H9 (cell line): ENCODE results near the gene KRTDAP. TPM values are rescaled to one million over a fixed set of nuclear protein-coding genes. Genes with fewer than 3 reads are reported as not detected.

ENCODE experiments used
- DNase-seq: peaks from one replicate; pipeline ENCODE4 v3.0.0-alpha.2; 2017
- H2AFZ ChIP-seq: one replicate; pipeline ENCODE4 v1.6.1; 2013; ENCODE audit warnings: mild to moderate bottlenecking, low read length, control low read depth, moderate library complexity
- H2AK5ac ChIP-seq: 2 replicates; pipeline ENCODE4 v1.6.1; 2013; ENCODE audit warnings: low read length, control low read depth, mixed read lengths; ENCODE audit not compliant: insufficient read length
- H2BK120ac ChIP-seq: one replicate; pipeline ENCODE4 v1.6.1; 2013; ENCODE audit warnings: low read depth, mild to moderate bottlenecking, low read length, control low read depth, inconsistent platforms; ENCODE audit not compliant: poor library complexity, severe bottlenecking
- H2BK12ac ChIP-seq: 2 replicates; pipeline ENCODE4 v1.6.1; 2013; ENCODE audit warnings: low read length, control low read depth, mixed read lengths, low read depth; ENCODE audit not compliant: insufficient read length
- H2BK15ac ChIP-seq: 2 replicates; pipeline ENCODE4 v1.6.1; 2013; ENCODE audit warnings: low read depth, low read length, control low read depth
- H2BK20ac ChIP-seq: one replicate; pipeline ENCODE4 v1.6.1; 2013; ENCODE audit warnings: low read depth, mild to moderate bottlenecking, low read length, control low read depth, inconsistent platforms; ENCODE audit not compliant: poor library complexity, severe bottlenecking
- H2BK5ac ChIP-seq: 2 replicates; pipeline ENCODE4 v1.6.1; 2013; ENCODE audit warnings: low read length, control low read depth, mixed read lengths; ENCODE audit not compliant: insufficient read length
- H3K14ac ChIP-seq: 2 replicates; pipeline ENCODE4 v1.6.1; 2013; ENCODE audit warnings: low read length, control low read depth; ENCODE audit not compliant: insufficient read depth
- H3K18ac ChIP-seq: 2 replicates; pipeline ENCODE4 v1.6.1; 2013; ENCODE audit warnings: low read depth, mild to moderate bottlenecking, mixed read lengths, low read length, control low read depth; ENCODE audit not compliant: insufficient read length
- H3K23ac ChIP-seq: 2 replicates; pipeline ENCODE4 v1.6.1; 2013; ENCODE audit warnings: low read length, control low read depth, mixed read lengths, low read depth; ENCODE audit not compliant: insufficient read length
- H3K23me2 ChIP-seq: 2 replicates; pipeline ENCODE4 v1.6.1; 2013; ENCODE audit warnings: low read depth, mild to moderate bottlenecking, mixed read lengths, low read length, control low read depth; ENCODE audit not compliant: insufficient read length, poor library complexity, severe bottlenecking
- H3K27ac ChIP-seq: 2 replicates; pipeline ENCODE4 v1.5.1; 2013; ENCODE audit warnings: low read length, control low read depth, mixed read lengths, low read depth; ENCODE audit not compliant: insufficient read length
- H3K27me3 ChIP-seq: 2 replicates; pipeline ENCODE4 v1.6.1; 2013; ENCODE audit warnings: low read length, control low read depth, inconsistent platforms; ENCODE audit not compliant: insufficient read depth
- H3K4ac ChIP-seq: 2 replicates; pipeline ENCODE4 v1.6.1; 2013; ENCODE audit warnings: low read depth, mild to moderate bottlenecking, control low read depth, inconsistent platforms, low read length, moderate library complexity
- H3K4me1 ChIP-seq: 2 replicates; pipeline ENCODE4 v1.6.1; 2013; ENCODE audit warnings: low read length, control low read depth, inconsistent platforms; ENCODE audit not compliant: insufficient read depth
- H3K4me2 ChIP-seq: 2 replicates; pipeline ENCODE4 v1.6.1; 2013; ENCODE audit warnings: low read length, control low read depth, mixed read lengths; ENCODE audit not compliant: insufficient read length, insufficient read depth
- H3K56ac ChIP-seq: 2 replicates; pipeline ENCODE4 v1.6.1; 2013; ENCODE audit warnings: low read depth, mild to moderate bottlenecking, mixed read lengths, low read length, control low read depth; ENCODE audit not compliant: insufficient read length
- H3K79me1 ChIP-seq: 2 replicates; pipeline ENCODE4 v1.6.1; 2013; ENCODE audit warnings: low read depth, mild to moderate bottlenecking, moderate library complexity, low read length, control low read depth, inconsistent platforms; ENCODE audit not compliant: insufficient read depth, poor library complexity, severe bottlenecking
- H3K79me2 ChIP-seq: 2 replicates; pipeline ENCODE4 v1.6.1; 2013; ENCODE audit warnings: low read length, control low read depth, inconsistent platforms; ENCODE audit not compliant: insufficient read depth
- H3K9ac ChIP-seq: 2 replicates; pipeline ENCODE4 v1.6.1; 2013; ENCODE audit warnings: low read length, control low read depth, mixed read lengths; ENCODE audit not compliant: insufficient read length; ENCODE audit errors: extremely low read depth
- H3K9me3 ChIP-seq: one replicate; pipeline ENCODE4 v1.6.1; 2013; ENCODE audit warnings: low read depth, low read length, inconsistent platforms; ENCODE audit not compliant: control insufficient read depth
- H3T11ph ChIP-seq: one replicate; pipeline ENCODE4 v1.6.1; 2013; ENCODE audit warnings: mild to moderate bottlenecking, low read length, control low read depth, inconsistent platforms
- H4K20me1 ChIP-seq: one replicate; pipeline ENCODE4 v1.6.1; 2013; ENCODE audit not compliant: control insufficient read depth, insufficient read length, insufficient read depth
- H4K5ac ChIP-seq: 2 replicates; pipeline ENCODE4 v1.6.1; 2013; ENCODE audit warnings: low read depth, mild to moderate bottlenecking, mixed read lengths, low read length, control low read depth; ENCODE audit not compliant: insufficient read length
- H4K8ac ChIP-seq: replicated peaks from 2 replicates; pipeline ENCODE4 v1.6.1; 2013; ENCODE audit warnings: low read length, control low read depth, mixed read lengths, low read depth; ENCODE audit not compliant: insufficient read length
- H4K91ac ChIP-seq: 2 replicates; pipeline ENCODE4 v1.6.1; 2013; ENCODE audit warnings: low read depth, mild to moderate bottlenecking, moderate library complexity, mixed read lengths, low read length, control low read depth; ENCODE audit not compliant: insufficient read length
- H3K27ac Mint-ChIP-seq, 3 experiments: 2 replicates in 2 of 3; 3 replicates in 1 of 3; pipeline ENCODE4 v1.8.0; 2020 to 2021; ENCODE audit warnings: mixed read lengths in 3 of 3, mild to moderate bottlenecking in 1 of 3, moderate library complexity in 1 of 3
- H3K27me3 Mint-ChIP-seq: 2 replicates; pipeline ENCODE4 v1.8.0; 2021; ENCODE audit warnings: low read depth, mild to moderate bottlenecking, moderate library complexity, mixed read lengths
- H3K36me3 Mint-ChIP-seq, 3 experiments: 2 replicates in 2 of 3; 3 replicates in 1 of 3; pipeline ENCODE4 v1.8.0; 2020 to 2021; ENCODE audit warnings: low read depth in 3 of 3, mixed read lengths in 3 of 3; ENCODE audit not compliant: insufficient read depth in 1 of 3
- H3K4me1 Mint-ChIP-seq, 2 experiments: 2 replicates each; pipeline ENCODE4 v1.8.0; 2020; ENCODE audit warnings: mixed read lengths in 2 of 2
- H3K4me3 Mint-ChIP-seq, 2 experiments: 2 replicates in 1 of 2; 3 replicates in 1 of 2; pipeline ENCODE4 v1.8.0; 2020 to 2021; ENCODE audit warnings: mild to moderate bottlenecking in 2 of 2, mixed read lengths in 2 of 2, moderate library complexity in 1 of 2
- H3K9me3 Mint-ChIP-seq, 2 experiments: 2 replicates in 1 of 2; 3 replicates in 1 of 2; pipeline ENCODE4 v1.8.0; 2020; ENCODE audit warnings: mild to moderate bottlenecking in 2 of 2, mixed read lengths in 2 of 2, moderate library complexity in 1 of 2
- CTCF ChIP-seq: fragments of 200-600 bp; sonication (generic); conservative IDR thresholded peaks from 3 replicates; pipeline ENCODE4 v1.8.0; 2021; ENCODE audit warnings: antibody characterized with exemption, mild to moderate bottlenecking
- WGBS: extraction: QIAGEN DNeasy Blood & Tissue Kit; methylation state at CpG from one replicate; pipeline ENCODE4 v1.1.7; 2013; ENCODE audit warnings: missing lambda C conversion rate, low lambda C conversion rate, mixed read lengths; ENCODE audit not compliant: insufficient read length; ENCODE audit errors: extremely low coverage; 5-methylcytosine and 5-hydroxymethylcytosine counted together
- total RNA-seq: library from RNA; stranded (reverse); gene quantifications from 2 replicates; pipeline ENCODE4 v1.2.1, GENCODE V29; 2021

The KRTDAP gene
- total RNA-seq, 1 experiment from 2014 or later = 0.87 TPM

GRCh38 chr19:35455616-35456201, 34.6 kb downstream of the KRTDAP start:
- Histone ChIP-seq H4K8ac (no peak overlapping the region), H4K5ac (no peak overlapping the region), H2AFZ (no peak overlapping the region), H4K91ac (no peak overlapping the region), H2BK15ac (no peak overlapping the region), H3K23me2 (no peaks in the 10 kb centered on the region), H3K9ac (no peak overlapping the region), H3K4me2 (no peak overlapping the region), H3K14ac (no peak overlapping the region), H3K27me3 (no peaks in the 10 kb centered on the region), H4K20me1 (no peaks in the 10 kb centered on the region), H3K4ac (no peak overlapping the region), H2BK12ac (no peak overlapping the region), H3K9me3 (no peaks in the 10 kb centered on the region), H3K18ac (no peak overlapping the region), H3K4me1 (no peaks in the 10 kb centered on the region), H3K79me2 (no peaks in the 10 kb centered on the region), H3K27ac (no peak overlapping the region), H3K56ac (no peak overlapping the region), H3K23ac (no peak overlapping the region), H3K79me1 (no peaks in the 10 kb centered on the region), H3T11ph (no peak overlapping the region), H2BK5ac (no peak overlapping the region), H2BK120ac (no peak overlapping the region), H2BK20ac (no peak overlapping the region), H2AK5ac (no peak overlapping the region)
- no peak overlapping the region for H3K4me3 Mint-ChIP-seq
- TF ChIP-seq CTCF = no peak
- no peaks in the 10 kb centered on the region for H3K36me3 Mint-ChIP-seq
- H3K27ac Mint-ChIP-seq = no peak overlapping the region
- H3K4me1 Mint-ChIP-seq = peaks cover 5% of the 10 kb centered on the region in 2 experiments; a peak in 3 of 4 replicates
- peaks cover 9% of the 10 kb centered on the region for H3K27me3 Mint-ChIP-seq
- WGBS = no CpG with 5 or more reads among the region's 3 CpGs
- H3K9me3 Mint-ChIP-seq = no peaks in the 10 kb centered on the region
- DNase-seq = no peak
